Esophagus squamous epithelium (tissue), 4 donors: Measurements from ENCODE around the gene BRMS1.

Experiments used
- CTCF ChIP-seq, 6 experiments: fragments of 450-650 bp in 4 of 6; fragments of 200-600 bp in 2 of 6; sonication (generic) in 2 of 6; IDR thresholded peaks; one replicate each; pipeline ENCODE4 v1.5.1; 2016 to 2019; ENCODE audit warnings: antibody characterized with exemption in 6 of 6, mild to moderate bottlenecking in 4 of 6, moderate library complexity in 4 of 6
- POLR2A ChIP-seq, 4 donors: fragments of 450-650 bp; IDR thresholded peaks; one replicate each; pipeline ENCODE4 v1.6.1; 2017; ENCODE audit warnings: antibody characterized with exemption in 4 of 4, mild to moderate bottlenecking in 4 of 4, moderate library complexity in 3 of 4

- TF ChIP-seq CTCF (IDR thresholded peaks at IDR 0.05) (peak in 4 of 6 experiments; percentile 26 to 64 (median 37)), POLR2A (IDR thresholded peaks at IDR 0.05) (peak in 3 of 4 donors; percentile 84 to 86 (median 86))
Measured at GRCh38 chr11:66344550-66345315, at the start of gene BRMS1.
